Panc1 (cell line): ENCODE data around the gene RNF212. TPM values are rescaled to one million over a fixed set of nuclear protein-coding genes. Genes with fewer than 3 reads are reported as not detected.
A peak's percentile ranks its signal among the peaks of the same experiment; 100 is the strongest.
"Not testable (repeated sequence)": the region's sequence is repeated elsewhere in the genome, so short reads cannot be mapped to it uniquely, and the experiment has no call there.

Experiments used
- ATAC-seq: fragments of 200-7000 bp; cut with Tn5 transposase; 2 replicates; pipeline ENCODE4 v1.9.1; 2020; ENCODE audit warnings: mild to moderate bottlenecking, moderate library complexity
- BruUV-seq: library from RNA; stranded (reverse); fragments of 400-500 nt; replicated peaks from 2 replicates; lab custom pipeline; 2021; lab: Mats Ljungman, UMichigan
- CTCF ChIA-PET: fragments of 300-600 bp; sonication (Branson Sonifier 250); formaldehyde crosslinking; loops from one replicate; lab custom pipeline; 2022; ENCODE audit warnings: antibody characterized with exemption; lab: Charles Lee
- POLR2A ChIA-PET: fragments of 300-600 bp; sonication (Branson Sonifier 250); formaldehyde crosslinking; loops from one replicate; lab custom pipeline; 2022; ENCODE audit warnings: antibody characterized with exemption; lab: Charles Lee
- DNase-seq: peaks from one replicate; pipeline ENCODE4 v3.0.0-alpha.2; 2010; ENCODE audit warnings: low read depth, low spot score
- H3K27ac ChIP-seq: 2 replicates; pipeline ENCODE4 v1.5.1; 2011; ENCODE audit warnings: mild to moderate bottlenecking, low read length, inconsistent platforms
- H3K27me3 ChIP-seq: fragments of 200-500 bp; sonication (Bioruptor generic); 2 replicates; pipeline ENCODE4 v1.6.0; 2014; ENCODE audit warnings: low read length, inconsistent platforms; ENCODE audit not compliant: control insufficient read depth, insufficient read depth
- H3K36me3 ChIP-seq: fragments of 200-500 bp; sonication (Bioruptor generic); 2 replicates; pipeline ENCODE4 v1.5.1; 2014; ENCODE audit warnings: inconsistent platforms, mild to moderate bottlenecking, low read length, moderate library complexity; ENCODE audit not compliant: control insufficient read depth, insufficient read depth
- H3K4me1 ChIP-seq: 2 replicates; pipeline ENCODE4 v1.5.1; 2011; ENCODE audit warnings: inconsistent platforms, mild to moderate bottlenecking, low read length, moderate library complexity; ENCODE audit not compliant: control insufficient read depth, insufficient read depth
- H3K4me3 ChIP-seq, 2 experiments: 2 replicates each; pipeline ENCODE4 v1.5.1; 2011 to 2012; ENCODE audit warnings: low read depth in 2 of 2, low read length in 2 of 2, mild to moderate bottlenecking in 2 of 2, inconsistent platforms in 1 of 2, moderate library complexity in 1 of 2
- H3K9me3 ChIP-seq: fragments of 200-500 bp; sonication (Bioruptor generic); 2 replicates; pipeline ENCODE4 v1.5.1; 2014; ENCODE audit warnings: low read depth, mild to moderate bottlenecking, inconsistent platforms, low read length, moderate library complexity; ENCODE audit not compliant: control insufficient read depth, insufficient read depth
- CTCF ChIP-seq: fragments of 450-650 bp; IDR thresholded peaks from 2 replicates; pipeline ENCODE4 v1.5.1; 2017; ENCODE audit warnings: mild to moderate bottlenecking
- POLR2AphosphoS5 ChIP-seq: IDR thresholded peaks from 2 replicates; pipeline ENCODE4 v1.6.1; 2012; ENCODE audit warnings: mild to moderate bottlenecking, low read depth, low read length, moderate library complexity
- REST ChIP-seq, 2 experiments: IDR thresholded peaks; 2 replicates each; pipeline ENCODE4 v1.6.1; 2011 to 2012; ENCODE audit warnings: low read depth in 2 of 2, control low read depth in 1 of 2, low read length in 1 of 2, mild to moderate bottlenecking in 1 of 2, moderate library complexity in 1 of 2; ENCODE audit not compliant: insufficient read depth in 1 of 2
- SIN3A ChIP-seq: IDR thresholded peaks from 2 replicates; pipeline ENCODE4 v1.6.1; 2012; ENCODE audit warnings: low read depth, mild to moderate bottlenecking, low read length, moderate library complexity, borderline replicate concordance; ENCODE audit not compliant: insufficient read depth
- TCF7L2 ChIP-seq: IDR thresholded peaks from 2 replicates; pipeline ENCODE4 v1.6.1; 2011; ENCODE audit warnings: mild to moderate bottlenecking, low read depth, low read length, inconsistent platforms
- in situ Hi-C: cut with HindIII; loops from 2 replicates; pipeline ENCODE4 v1.10.0; 2016; ENCODE audit warnings: low sequenced_read_pairs, low pct_unique_long_range_greater_than_20kb
- intact Hi-C: fragments of 100-400 bp; cut with micrococcal nuclease; formaldehyde crosslinking; loops from one replicate; pipeline ENCODE4 v1.10.0; 2022; ENCODE audit not compliant: unreplicated experiment
- total RNA-seq: library from RNA; stranded (reverse); gene quantifications from one replicate; pipeline ENCODE4 v1.2.1, GENCODE V29; 2021; ENCODE audit not compliant: unreplicated experiment

The RNF212 gene
- total RNA-seq, 1 experiment from 2014 or later: not detected

GRCh38 chr4:1047976-1048772, 65.2 kb downstream of the RNF212 start:
- intact Hi-C loops (no loop called here), in situ Hi-C loops (no loop called here)
- Histone ChIP-seq H3K4me3 (no peak overlapping the region), H3K27me3 (no peaks in the 10 kb centered on the region), H3K9me3 (no peaks in the 10 kb centered on the region), H3K4me1 (peaks cover 32% of the 10 kb centered on the region), H3K27ac (no peak overlapping the region), H3K36me3 (no peaks in the 10 kb centered on the region)
- CTCF ChIA-PET: no interaction called here
- no peak for TF ChIP-seq SIN3A
- TF ChIP-seq REST (IDR thresholded peaks at IDR 0.05; ENCODE audit: insufficient read depth in 1 of 2, low read depth in 2 of 2, low read length in 1 of 2): no peak
- no peak for TF ChIP-seq TCF7L2
- no peak for TF ChIP-seq CTCF
- BruUV-seq: no TSS peak
- ATAC-seq (no peak), DNase-seq (no peak)
- POLR2A ChIA-PET: no interaction called here

GRCh38 chr4:1047106-1047975, 66.0 kb downstream of the RNF212 start:
- Histone ChIP-seq H3K4me1 (peaks cover 31% of the 10 kb centered on the region), H3K27me3 (no peaks in the 10 kb centered on the region), H3K4me3 (peak overlapping the region in 1 of 2 experiments; percentile 31; a peak in 2 of 4 replicates), H3K27ac (peak overlapping the region; percentile 18; the same call in 1 of the 2 replicates), H3K36me3 (no peaks in the 10 kb centered on the region), H3K9me3 (no peaks in the 10 kb centered on the region)
- CTCF ChIA-PET: no interaction called here
- ATAC-seq: no peak
- no TSS peak for BruUV-seq
- POLR2A ChIA-PET: no interaction called here
- in situ Hi-C loops: no loop called here
- intact Hi-C loops: no loop called here
- DNase-seq: no peak
- TF ChIP-seq CTCF (no peak), REST (IDR thresholded peaks at IDR 0.05; ENCODE audit: insufficient read depth in 1 of 2, low read depth in 2 of 2, low read length in 1 of 2) (no peak), TCF7L2 (no peak), POLR2AphosphoS5 (no peak), SIN3A (no peak)

GRCh38 chr4:1046581-1047011, 66.8 kb downstream of the RNF212 start:
- H3K27me3 ChIP-seq, BruUV-seq, in situ Hi-C loops, DNase-seq, CTCF ChIA-PET, POLR2A ChIA-PET, H3K9me3 ChIP-seq, ATAC-seq, intact Hi-C loops, H3K36me3 ChIP-seq: not testable (repeated sequence)
- Histone ChIP-seq H3K4me3 (peak overlapping the region; percentile 11 to 31; a peak in 3 of 4 replicates), H3K4me1 (peaks cover 38% of the 10 kb centered on the region), H3K27ac (peak overlapping the region; percentile 18; the same call in 1 of the 2 replicates)
